BLaER1 treated with 17β-estradiol and CSF1 and Interleukin-3, amounts not matched to agents 10 nM and 100 nM (cell line): ENCODE data around the gene PVALEF.
A peak's percentile ranks its signal among the peaks of the same experiment; 100 is the strongest.
"Not testable (repeated sequence)": the region's sequence is repeated elsewhere in the genome, so short reads cannot be mapped to it uniquely, and the experiment has no call there.

Source experiments
- H3K27ac ChIP-seq, 11 experiments: shearing (Covaris generic); formaldehyde crosslinking; 2 replicates each; pipeline ENCODE4 v1.8.1; 2022
- H3K27me3 ChIP-seq, 11 experiments: shearing (Covaris generic); formaldehyde crosslinking; 2 replicates each; pipeline ENCODE4 v1.8.1; 2022
- H3K36me3 ChIP-seq, 11 experiments: shearing (Covaris generic); formaldehyde crosslinking; 2 replicates each; pipeline ENCODE4 v1.8.1; 2022
- H3K4me1 ChIP-seq, 10 experiments: shearing (Covaris generic); formaldehyde crosslinking; 2 replicates each; pipeline ENCODE4 v1.8.1; 2022
- H3K4me2 ChIP-seq, 11 experiments: shearing (Covaris generic); formaldehyde crosslinking; 2 replicates each; pipeline ENCODE4 v1.8.1; 2022
- H3K4me3 ChIP-seq, 10 experiments: shearing (Covaris generic); formaldehyde crosslinking; 2 replicates each; pipeline ENCODE4 v1.8.1; 2022
- H3K9ac ChIP-seq, 11 experiments: shearing (Covaris generic); formaldehyde crosslinking; 2 replicates each; pipeline ENCODE4 v1.8.1; 2022
- H3K9me3 ChIP-seq, 11 experiments: shearing (Covaris generic); formaldehyde crosslinking; replicated peaks in 1 of 11; 2 replicates each; pipeline ENCODE4 v1.8.1; 2022
- H4K20me1 ChIP-seq, 11 experiments: shearing (Covaris generic); formaldehyde crosslinking; 2 replicates each; pipeline ENCODE4 v1.8.1; 2022
- Cebpa-rat ChIP-seq, 11 experiments: shearing (Covaris generic); IDR thresholded peaks; 2 replicates each; pipeline ENCODE4 v1.8.1; 2022

PVALEF gene

GRCh38 chr17:81219476-81220180 is 54.3 kb downstream of the PVALEF start:
- no peaks in the 10 kb centered on the region for H3K27me3 ChIP-seq
- peaks cover 19 to 27% (median 25%) of the 10 kb centered on the region in 10 experiments for H3K4me1 ChIP-seq
- peaks cover 0 to 50% (median 38%) of the 10 kb centered on the region in 11 experiments; a peak in 20 of 22 replicates for H3K36me3 ChIP-seq
- no peak overlapping the region for H3K4me2 ChIP-seq
- no peak overlapping the region for H3K27ac ChIP-seq
- H3K4me3 ChIP-seq, result no peak overlapping the region
- TF ChIP-seq Cebpa-rat (IDR thresholded peaks at IDR 0.05), result no peak
- H3K9me3 ChIP-seq, result no peaks in the 10 kb centered on the region
- H3K9ac ChIP-seq, result peak overlapping the region in 4 of 11 experiments; percentile 3 to 33 (median 21); a peak in 2 of 22 replicates
- H4K20me1 ChIP-seq, result peaks cover 0 to 49% (median 12%) of the 10 kb centered on the region in 11 experiments; a peak in 13 of 22 replicates

GRCh38 chr17:81221371-81221841 is 56.1 kb downstream of the PVALEF start:
- peak overlapping the region in 8 of 10 experiments; percentile 86 to 98 (median 94); a peak in 16 of 20 replicates for H3K4me3 ChIP-seq
- H3K4me2 ChIP-seq, result peak overlapping the region; percentile 97 to 100 (median 99)
- peaks cover 0 to 43% (median 12%) of the 10 kb centered on the region in 11 experiments; a peak in 13 of 22 replicates for H4K20me1 ChIP-seq
- peaks cover 19 to 27% (median 25%) of the 10 kb centered on the region in 10 experiments for H3K4me1 ChIP-seq
- H3K9me3 ChIP-seq, result no peaks in the 10 kb centered on the region
- no peaks in the 10 kb centered on the region for H3K27me3 ChIP-seq
- peak overlapping the region; percentile 5 to 90 (median 83); a peak in 19 of 22 replicates for H3K9ac ChIP-seq
- H3K36me3 ChIP-seq, result peaks cover 0 to 38% (median 34%) of the 10 kb centered on the region in 11 experiments; a peak in 20 of 22 replicates
- no peak overlapping the region for H3K27ac ChIP-seq
- TF ChIP-seq Cebpa-rat (IDR thresholded peaks at IDR 0.05), result no peak

GRCh38 chr17:81221842-81222619 is 56.7 kb downstream of the PVALEF start:
- peak overlapping the region; percentile 97 to 100 (median 99) for H3K4me2 ChIP-seq
- peak overlapping the region; percentile 24 to 74 (median 66); a peak in 20 of 22 replicates for H3K27ac ChIP-seq
- H3K9ac ChIP-seq, result peak overlapping the region; percentile 80 to 90 (median 83)
- peak overlapping the region; percentile 86 to 98 (median 92) for H3K4me3 ChIP-seq
- H4K20me1 ChIP-seq, result peaks cover 0 to 36% (median 12%) of the 10 kb centered on the region in 11 experiments; a peak in 13 of 22 replicates
- H3K9me3 ChIP-seq, result peaks cover 0 to 6% (median 4%) of the 10 kb centered on the region in 11 experiments; a peak in 10 of 22 replicates
- peaks cover 19 to 27% (median 25%) of the 10 kb centered on the region in 10 experiments for H3K4me1 ChIP-seq
- TF ChIP-seq Cebpa-rat (IDR thresholded peaks at IDR 0.05), result no peak
- peaks cover 0 to 32% (median 27%) of the 10 kb centered on the region in 11 experiments; a peak in 20 of 22 replicates for H3K36me3 ChIP-seq
- H3K27me3 ChIP-seq, result no peaks in the 10 kb centered on the region

- Histone ChIP-seq H3K9ac (peak overlapping the region; percentile 80 to 90 (median 83)), H3K4me2 (peak overlapping the region; percentile 97 to 100 (median 99)), H3K9me3 (peaks cover 0 to 9% (median 7%) of the 10 kb centered on the region in 11 experiments; a peak in 10 of 22 replicates), H3K27me3 (no peaks in the 10 kb centered on the region), H3K27ac (peak overlapping the region; percentile 24 to 74 (median 66); a peak in 21 of 22 replicates), H4K20me1 (peaks cover 0 to 32% (median 12%) of the 10 kb centered on the region in 11 experiments; a peak in 13 of 22 replicates), H3K36me3 (peaks cover 0 to 27% (median 23%) of the 10 kb centered on the region in 11 experiments; a peak in 20 of 22 replicates), H3K4me3 (peak overlapping the region; percentile 86 to 98 (median 92)), H3K4me1 (peaks cover 22 to 27% (median 25%) of the 10 kb centered on the region in 10 experiments)
- TF ChIP-seq Cebpa-rat (IDR thresholded peaks at IDR 0.05), result no peak
Measured at GRCh38 chr17:81222620-81222905, 57.3 kb downstream of the PVALEF start.

- peaks cover 0 to 27% (median 20%) of the 10 kb centered on the region in 11 experiments; a peak in 20 of 22 replicates for H3K36me3 ChIP-seq
- H3K9ac ChIP-seq, result peak within 1 kb of the TSS; percentile 80 to 90 (median 83)
- TF ChIP-seq Cebpa-rat (IDR thresholded peaks at IDR 0.05), result no peak
- H3K4me3 ChIP-seq, result peak within 1 kb of the TSS; percentile 86 to 98 (median 92)
- peak within 1 kb of the TSS; percentile 97 to 100 (median 99) for H3K4me2 ChIP-seq
- peaks cover 0 to 32% (median 12%) of the 10 kb centered on the region in 11 experiments; a peak in 13 of 22 replicates for H4K20me1 ChIP-seq
- H3K4me1 ChIP-seq, result peaks cover 23 to 28% (median 26%) of the 10 kb centered on the region in 10 experiments
- no peaks in the 10 kb centered on the region for H3K27me3 ChIP-seq
- peaks cover 0 to 9% (median 7%) of the 10 kb centered on the region in 11 experiments; a peak in 10 of 22 replicates for H3K9me3 ChIP-seq
- peak within 1 kb of the TSS; percentile 24 to 81 (median 74); a peak in 21 of 22 replicates for H3K27ac ChIP-seq
Measured at GRCh38 chr17:81222906-81223761, 57.8 kb downstream of the PVALEF start, which contains the start of gene CEP131. CEP131 (minus strand) TSS chr17:81222965; CDS start chr17:81220056, 2,909 bp downstream.

GRCh38 chr17:81223762-81224130 is 58.4 kb downstream of the PVALEF start:
- H4K20me1 ChIP-seq, result peaks cover 0 to 31% (median 12%) of the 10 kb centered on the region in 11 experiments; a peak in 14 of 22 replicates

GRCh38 chr17:81227630-81228029 is 62.3 kb downstream of the PVALEF start:
- H3K4me3 ChIP-seq, H3K9me3 ChIP-seq, H3K9ac ChIP-seq, H3K27ac ChIP-seq, H3K27me3 ChIP-seq: not testable (repeated sequence)
- Histone ChIP-seq H3K4me1 (peaks cover 9 to 31% (median 11%) of the 10 kb centered on the region in 10 experiments; a peak in 18 of 20 replicates), H4K20me1 (peaks cover 0 to 42% (median 10%) of the 10 kb centered on the region in 11 experiments; a peak in 13 of 22 replicates), H3K4me2 (0 out of 22 replicates have a peak overlapping the region, but pooled peaks of 1 of the 11 experiments have one; percentile 19), H3K36me3 (peaks cover 32 to 46% (median 39%) of the 10 kb centered on the region in 11 experiments)

More at GRCh38 chr17:81223762-81224130, 58.4 kb downstream of the PVALEF start:
- H3K4me1 ChIP-seq, result peaks cover 23 to 34% (median 26%) of the 10 kb centered on the region in 10 experiments
- H3K4me2 ChIP-seq, result peak overlapping the region; percentile 76 to 93 (median 86)
- H3K27ac ChIP-seq, result peak overlapping the region in 9 of 11 experiments; percentile 58 to 81 (median 74); a peak in 18 of 22 replicates
- H3K4me3 ChIP-seq, result peak overlapping the region in 9 of 10 experiments; percentile 42 to 88 (median 53); a peak in 18 of 20 replicates
- peak overlapping the region; percentile 35 to 78 (median 74); a peak in 20 of 22 replicates for H3K9ac ChIP-seq
- H3K36me3 ChIP-seq, result peaks cover 3 to 24% (median 18%) of the 10 kb centered on the region in 11 experiments; a peak in 20 of 22 replicates
- no peaks in the 10 kb centered on the region for H3K27me3 ChIP-seq
- TF ChIP-seq Cebpa-rat (IDR thresholded peaks at IDR 0.05), result no peak
- H3K9me3 ChIP-seq, result peaks cover 0 to 9% (median 7%) of the 10 kb centered on the region in 11 experiments; a peak in 10 of 22 replicates
